Ramos (cell line): ENCODE data around the gene PRPF40B.

Experiments
- in situ Hi-C: fragments of 300-500 bp; cut with MboI; formaldehyde crosslinking; loops from one replicate; pipeline ENCODE4 v1.14.3; 2022; ENCODE audit warnings: low sequenced_read_pairs; ENCODE audit not compliant: unreplicated experiment

The PRPF40B gene

DNA sequence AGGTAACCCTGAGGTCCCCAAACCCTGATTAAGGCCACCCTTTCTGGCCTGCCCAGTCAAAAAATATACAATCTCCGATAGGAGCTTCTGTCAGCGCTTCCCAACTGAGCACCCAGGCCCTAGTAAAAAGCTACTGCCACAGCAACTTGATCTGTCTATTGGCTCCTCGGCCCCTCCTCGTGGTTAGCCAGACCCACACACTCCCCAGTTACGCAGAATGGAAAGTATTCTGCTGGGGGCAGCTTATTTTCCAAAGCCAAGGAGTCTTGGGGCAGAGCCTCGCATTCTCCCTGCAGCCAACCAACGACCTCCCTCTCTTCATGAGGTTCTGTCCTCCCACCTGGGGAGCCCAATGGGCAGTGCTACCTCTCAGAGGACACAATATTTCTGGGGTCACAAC, 51.8 kb downstream of the PRPF40B start:
- in situ Hi-C loops, result no loop called here

DNA sequence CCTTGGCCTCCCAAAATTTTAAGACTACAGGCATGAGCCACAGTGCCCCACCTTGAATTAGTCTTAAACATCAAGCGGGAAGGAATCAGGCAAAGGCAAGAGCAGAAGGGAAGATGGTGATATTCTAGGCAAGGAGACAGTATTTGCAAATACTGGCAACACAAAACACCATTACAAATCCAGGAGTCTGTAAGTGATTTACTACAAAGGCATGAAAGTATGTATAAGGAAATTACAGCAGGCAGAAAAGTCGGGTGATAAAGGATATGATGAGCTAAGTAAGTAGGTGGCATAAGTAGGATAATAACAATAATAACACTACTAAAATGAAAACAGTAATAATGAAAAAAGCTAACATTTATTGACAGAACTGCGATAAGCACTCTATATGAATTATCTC, 55.4 kb downstream of the PRPF40B start:
- in situ Hi-C loops, result no loop called here

DNA sequence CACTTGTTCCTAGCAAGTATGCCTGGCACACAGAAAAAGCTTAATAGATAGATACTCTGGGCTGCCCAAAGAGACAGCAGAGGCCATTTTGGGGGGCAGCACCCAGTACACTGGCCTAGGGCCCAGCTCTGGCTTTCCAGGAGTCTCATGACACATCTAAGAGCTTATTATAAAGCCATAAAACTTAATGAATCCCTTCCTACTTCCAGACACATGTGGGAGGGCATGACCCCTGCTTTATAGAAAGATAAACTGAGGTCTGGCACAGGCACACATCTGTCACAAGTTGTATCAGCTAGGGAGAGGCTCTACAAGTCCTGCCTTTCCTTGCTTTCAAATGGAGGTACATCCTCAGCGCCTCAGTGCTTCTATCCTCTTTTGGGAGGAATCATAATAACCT, 56.7 kb downstream of the PRPF40B start:
- in situ Hi-C loops, result no loop called here

DNA sequence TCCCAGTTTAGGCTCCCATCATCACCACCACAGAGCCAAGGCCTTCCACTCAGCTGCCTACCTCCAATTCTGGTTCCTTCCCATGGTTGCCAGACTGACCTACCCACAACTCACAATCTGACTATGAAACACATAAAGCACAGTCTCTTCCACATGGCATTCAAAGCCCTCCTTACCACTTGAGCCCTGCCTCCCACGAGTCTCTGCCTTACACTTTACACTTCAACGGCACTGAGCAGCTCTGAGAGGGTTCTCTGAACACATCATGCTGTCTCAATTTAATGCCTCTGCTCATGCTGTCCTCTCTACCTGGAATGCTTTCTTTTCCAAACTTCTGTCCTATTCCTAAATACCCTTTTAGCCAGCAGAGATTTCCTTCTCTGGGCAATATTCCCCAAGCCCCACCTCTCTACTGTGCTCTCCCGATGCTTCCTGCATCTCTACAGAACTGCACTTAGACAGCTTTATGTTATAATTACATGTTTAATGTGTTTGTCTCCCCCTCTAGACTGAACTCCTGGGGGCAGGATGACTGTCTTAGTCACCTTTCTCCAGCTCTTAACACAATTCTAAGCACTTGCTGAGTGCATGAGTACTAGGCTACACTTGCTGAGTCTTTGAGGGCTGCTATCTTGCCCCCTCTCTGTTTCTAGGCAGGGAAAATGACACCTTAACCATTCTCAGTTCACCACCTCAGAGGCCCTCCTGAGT, 60.4 kb downstream of the PRPF40B start:
- in situ Hi-C loops, result no loop called here

DNA sequence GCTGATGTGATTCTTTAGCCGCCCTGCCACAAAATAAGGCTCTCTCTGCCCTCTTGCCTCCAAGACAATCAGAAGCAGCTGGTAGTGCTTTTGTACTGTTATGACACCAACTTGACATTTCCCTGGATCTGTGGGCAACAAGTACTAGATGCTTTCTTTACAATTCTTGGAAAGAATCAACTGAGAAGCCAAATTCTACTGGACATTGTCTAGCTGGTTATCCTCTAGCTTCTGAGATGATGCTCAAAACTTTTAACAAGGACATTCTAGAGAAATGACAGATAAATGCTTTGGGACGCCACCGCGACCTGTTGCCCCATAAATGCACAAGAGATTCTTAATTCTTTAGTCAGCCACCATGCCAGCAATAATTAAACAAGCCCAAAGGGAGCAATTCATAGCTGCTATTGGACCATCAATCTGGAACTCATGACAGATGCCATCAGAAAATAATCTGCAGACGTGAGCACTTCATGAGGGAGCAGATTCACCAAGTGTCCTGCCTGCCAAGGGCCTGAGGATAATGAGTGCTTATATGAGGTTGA, 61.0 kb downstream of the PRPF40B start:
- in situ Hi-C loops, result no loop called here

DNA sequence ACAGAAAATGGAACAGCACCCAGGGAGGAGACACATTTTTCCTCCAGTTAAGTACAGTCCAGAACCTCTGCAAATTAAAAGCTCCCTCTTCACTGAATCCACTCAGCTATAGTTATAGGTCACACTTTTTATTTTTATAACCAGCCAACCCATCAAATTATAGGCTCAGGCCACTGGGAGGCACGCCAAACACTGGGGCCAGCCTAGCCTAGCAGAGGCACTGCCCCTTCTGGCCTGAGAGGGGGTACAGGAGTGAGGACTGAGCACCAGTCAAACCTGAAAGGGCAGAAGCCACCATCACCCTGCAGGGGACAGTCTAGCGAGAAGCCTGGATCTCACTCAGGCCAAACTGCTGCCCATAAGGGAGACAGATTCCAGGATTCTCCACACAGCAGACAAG, 64.6 kb downstream of the PRPF40B start:
- in situ Hi-C loops, result no loop called here

DNA sequence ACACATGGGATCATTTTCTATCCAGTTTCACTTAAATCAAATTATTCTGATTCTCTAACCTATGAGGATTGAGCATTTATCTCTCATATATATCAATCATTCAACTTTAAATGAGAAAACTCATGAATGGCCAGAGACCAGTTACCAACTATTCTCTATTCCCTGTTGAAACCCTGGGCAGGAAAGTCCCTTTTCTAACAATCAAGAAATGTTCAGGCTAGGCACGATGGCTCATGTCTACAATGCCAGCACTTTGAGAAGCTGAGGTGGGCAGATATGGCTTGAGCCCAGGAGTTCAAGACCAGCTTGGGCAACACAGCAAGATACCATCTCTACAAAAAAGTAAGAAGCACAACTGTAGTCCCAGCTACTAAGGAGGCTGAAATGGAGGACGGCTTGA, 65.9 kb downstream of the PRPF40B start:
- in situ Hi-C loops, result no loop called here

DNA sequence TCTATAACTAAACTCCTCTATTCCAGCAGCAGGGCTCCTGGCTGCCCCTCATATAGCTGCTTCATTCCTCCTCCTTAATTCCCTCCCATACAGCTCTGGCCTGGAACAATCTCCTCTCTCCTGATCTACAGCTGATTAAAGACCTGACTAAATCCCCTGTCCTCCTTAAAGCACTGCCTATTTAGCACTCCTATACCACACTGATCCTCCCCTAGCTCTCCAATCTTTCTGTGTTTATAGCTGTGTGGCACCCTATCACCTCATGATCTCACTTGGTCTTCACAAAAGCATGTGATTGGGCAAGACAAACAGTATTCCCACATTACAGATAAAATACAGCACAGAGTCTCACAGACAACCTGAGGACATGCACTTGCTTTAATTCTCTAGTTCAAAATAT, 66.4 kb downstream of the PRPF40B start:
- in situ Hi-C loops, result no loop called here

DNA sequence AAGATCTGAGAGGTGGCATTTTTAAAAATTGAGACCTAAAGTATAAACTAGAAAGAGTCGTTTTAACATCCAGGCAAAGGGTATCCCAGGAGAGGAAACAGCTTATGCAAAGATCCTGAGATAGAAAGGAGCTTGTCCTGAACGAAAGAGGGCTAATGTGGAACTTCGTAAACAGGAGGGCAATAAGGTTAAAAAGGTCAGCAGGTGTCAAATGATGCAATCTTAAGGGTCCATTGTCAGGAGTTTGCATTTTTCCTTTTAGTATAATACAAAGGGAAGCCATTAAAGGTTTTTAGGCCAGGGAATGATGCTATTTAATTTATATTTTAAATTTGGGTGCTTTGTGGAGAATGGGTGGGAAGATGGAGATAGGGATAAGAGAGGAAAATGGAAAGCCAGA, 69.5 kb downstream of the PRPF40B start:
- in situ Hi-C loops, result no loop called here

DNA sequence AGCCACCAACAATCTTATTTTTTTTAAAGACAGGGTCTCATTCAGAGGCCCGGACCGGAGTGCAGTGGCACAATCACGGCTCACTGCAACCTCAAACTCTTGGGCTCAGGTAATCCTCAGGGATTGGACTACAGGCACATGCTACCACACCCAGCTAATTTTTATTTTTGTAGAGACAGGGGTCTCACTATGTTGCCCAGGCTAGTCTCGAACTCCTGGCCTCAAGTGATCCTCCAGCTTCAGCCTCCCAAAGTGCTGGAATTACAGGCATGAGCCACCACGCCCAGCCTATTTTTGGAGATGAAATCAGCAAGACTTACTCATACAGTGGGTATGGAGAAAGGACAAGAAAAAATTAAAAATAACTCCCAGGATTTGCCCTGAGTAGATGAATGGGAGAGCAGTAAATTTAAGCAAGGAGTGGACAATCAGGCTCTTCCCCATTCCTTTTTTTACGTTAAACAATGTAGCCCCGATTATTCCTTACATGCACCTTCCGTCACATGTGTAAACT, 70.6 kb downstream of the PRPF40B start:
- in situ Hi-C loops, result no loop called here
